HFF-Myc (cell line): Measurements from ENCODE around the gene TTC39B.

ENCODE experiments used
- DNase-seq: peaks from one replicate; pipeline ENCODE4 v3.0.0-alpha.2; 2011; ENCODE audit warnings: low read depth; ENCODE audit errors: extremely low read depth
- H3K4me3 ChIP-seq: replicated peaks from 2 replicates; pipeline ENCODE4 v1.5.1; 2011; ENCODE audit warnings: low read depth, mild to moderate bottlenecking, control low read depth, low read length
- TF ChIP-seq, protein P1 (sequence below): IDR thresholded peaks from 2 replicates; pipeline ENCODE4 v1.5.1; 2012; ENCODE audit warnings: mild to moderate bottlenecking, low read depth, low read length, control low read depth; ENCODE audit errors: missing control alignments

TTC39B gene

DNA sequence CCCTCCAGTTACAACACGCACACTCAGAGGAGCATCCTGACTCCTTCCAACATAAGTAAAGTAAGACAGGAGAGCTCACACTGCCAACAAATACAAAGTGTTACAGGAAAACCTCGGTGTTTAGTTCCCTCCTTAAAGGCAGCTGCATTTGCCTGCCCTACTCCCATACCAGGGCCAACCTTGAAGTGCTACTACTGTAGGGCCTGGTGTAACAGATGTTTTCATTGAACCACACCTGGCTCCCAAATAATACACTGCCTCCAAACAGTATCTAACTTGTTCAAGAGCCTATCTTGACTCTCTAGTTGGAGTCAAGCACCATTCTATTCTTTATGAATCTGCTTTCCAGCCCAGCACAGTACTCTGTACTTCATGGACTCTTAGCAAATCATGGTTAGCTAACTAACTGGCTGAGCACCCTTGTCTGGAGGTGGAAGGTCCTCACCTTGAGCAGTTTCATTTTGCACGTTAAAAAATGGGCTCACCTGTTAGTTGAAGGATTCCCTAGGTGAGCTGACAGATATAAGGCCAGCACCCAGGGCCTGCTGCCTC, 34.6 kb downstream of the TTC39B start:
- TF ChIP-seq, protein P1, sequence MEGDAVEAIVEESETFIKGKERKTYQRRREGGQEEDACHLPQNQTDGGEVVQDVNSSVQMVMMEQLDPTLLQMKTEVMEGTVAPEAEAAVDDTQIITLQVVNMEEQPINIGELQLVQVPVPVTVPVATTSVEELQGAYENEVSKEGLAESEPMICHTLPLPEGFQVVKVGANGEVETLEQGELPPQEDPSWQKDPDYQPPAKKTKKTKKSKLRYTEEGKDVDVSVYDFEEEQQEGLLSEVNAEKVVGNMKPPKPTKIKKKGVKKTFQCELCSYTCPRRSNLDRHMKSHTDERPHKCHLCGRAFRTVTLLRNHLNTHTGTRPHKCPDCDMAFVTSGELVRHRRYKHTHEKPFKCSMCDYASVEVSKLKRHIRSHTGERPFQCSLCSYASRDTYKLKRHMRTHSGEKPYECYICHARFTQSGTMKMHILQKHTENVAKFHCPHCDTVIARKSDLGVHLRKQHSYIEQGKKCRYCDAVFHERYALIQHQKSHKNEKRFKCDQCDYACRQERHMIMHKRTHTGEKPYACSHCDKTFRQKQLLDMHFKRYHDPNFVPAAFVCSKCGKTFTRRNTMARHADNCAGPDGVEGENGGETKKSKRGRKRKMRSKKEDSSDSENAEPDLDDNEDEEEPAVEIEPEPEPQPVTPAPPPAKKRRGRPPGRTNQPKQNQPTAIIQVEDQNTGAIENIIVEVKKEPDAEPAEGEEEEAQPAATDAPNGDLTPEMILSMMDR = no peak
- DNase-seq = no peak
- no peak overlapping the region for H3K4me3 ChIP-seq

- DNase-seq = no peak
- TF ChIP-seq, protein P1 = no peak
- no peak overlapping the region for H3K4me3 ChIP-seq
These were observed 35.6 kb downstream of the TTC39B start for GRCh38 chr9:15271403-15271802.

DNA sequence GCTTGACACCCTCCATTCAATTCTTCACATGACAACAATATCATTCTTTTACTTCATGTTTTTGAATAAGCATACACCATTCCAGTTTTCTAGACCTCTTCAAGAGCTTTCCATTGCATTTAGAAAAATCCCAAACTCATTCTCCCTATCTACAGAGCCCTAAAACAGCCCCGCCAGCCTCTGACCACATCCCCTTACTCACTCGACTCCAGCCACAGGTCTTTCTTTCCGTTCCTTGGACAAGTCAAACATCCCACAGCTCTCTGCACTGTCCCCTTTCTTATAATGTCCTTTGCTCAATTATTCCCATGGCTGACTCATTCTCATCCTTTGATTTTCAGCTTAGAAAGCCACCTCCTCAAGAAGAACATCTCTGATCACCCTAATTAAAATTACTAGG, 38.2 kb downstream of the TTC39B start:
- TF ChIP-seq, protein P1 = no peak
- H3K4me3 ChIP-seq = no peak overlapping the region
- no peak for DNase-seq

GRCh38 chr9:15268317-15268716, 38.7 kb downstream of the TTC39B start:
- TF ChIP-seq, protein P1 = no peak
- no peak overlapping the region for H3K4me3 ChIP-seq
- DNase-seq = no peak

DNA sequence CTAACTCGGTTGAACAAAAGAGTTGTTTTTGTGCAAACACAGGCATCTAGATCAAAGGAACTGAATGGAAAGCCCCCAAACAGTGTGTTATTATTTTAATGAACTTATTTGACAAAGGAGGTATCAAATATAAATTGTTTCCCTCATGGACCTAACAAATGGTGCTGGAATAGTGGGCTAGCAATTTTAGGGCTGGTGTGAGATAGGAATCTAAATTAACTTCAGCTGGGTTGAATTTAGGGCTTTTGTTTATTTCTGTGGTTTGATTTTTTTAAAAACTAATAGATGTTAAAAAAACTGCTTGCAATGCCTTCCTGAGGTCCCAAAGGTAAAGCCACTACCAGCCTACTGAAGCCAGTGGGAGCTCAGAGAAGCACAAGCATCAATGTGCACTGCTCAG, 42.1 kb downstream of the TTC39B start:
- no peak for DNase-seq
- H3K4me3 ChIP-seq = no peak overlapping the region
- TF ChIP-seq, protein P1 = no peak

DNA sequence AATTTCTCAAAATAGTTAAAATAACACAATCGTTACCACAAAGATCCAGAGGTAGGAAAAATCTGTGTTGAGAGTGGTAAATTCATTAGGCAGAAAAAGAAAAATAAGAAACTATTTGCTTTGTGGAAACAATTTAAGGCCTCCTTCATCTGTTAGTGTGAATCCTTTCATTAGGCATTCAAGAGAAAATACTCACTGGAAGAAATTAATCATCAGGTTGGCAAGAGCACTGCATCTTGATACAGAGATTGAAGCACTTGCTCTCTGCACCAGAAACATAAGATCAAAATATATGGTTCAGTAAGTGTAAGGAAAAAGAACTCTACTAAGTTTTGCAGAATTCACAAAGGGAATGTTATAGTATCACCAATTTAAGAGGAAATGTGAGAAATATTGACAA, 44.4 kb downstream of the TTC39B start:
- TF ChIP-seq, protein P1 = no peak
- no peak for DNase-seq
- no peak overlapping the region for H3K4me3 ChIP-seq

GRCh38 chr9:15256426-15256825, 50.6 kb downstream of the TTC39B start:
- DNase-seq = no peak
- TF ChIP-seq, protein P1 = no peak

More at GRCh38 chr9:15256426-15256825, 50.6 kb downstream of the TTC39B start:
- H3K4me3 ChIP-seq = no peak overlapping the region
